Stimulated activated CD4-positive, alpha-beta T cell treated with anti-CD3 and anti-CD28 coated beads, Interleukin-2, amount 100 ng/mL, for 24 hours (primary cell): ENCODE results near the gene TSPAN2.
A peak's percentile ranks its signal among the peaks of the same experiment; 100 is the strongest.

Experiments
- DNase-seq, 2 donors: peaks; one replicate each; pipeline ENCODE4 v3.0.0-alpha.2; 2020

TSPAN2 gene

DNA sequence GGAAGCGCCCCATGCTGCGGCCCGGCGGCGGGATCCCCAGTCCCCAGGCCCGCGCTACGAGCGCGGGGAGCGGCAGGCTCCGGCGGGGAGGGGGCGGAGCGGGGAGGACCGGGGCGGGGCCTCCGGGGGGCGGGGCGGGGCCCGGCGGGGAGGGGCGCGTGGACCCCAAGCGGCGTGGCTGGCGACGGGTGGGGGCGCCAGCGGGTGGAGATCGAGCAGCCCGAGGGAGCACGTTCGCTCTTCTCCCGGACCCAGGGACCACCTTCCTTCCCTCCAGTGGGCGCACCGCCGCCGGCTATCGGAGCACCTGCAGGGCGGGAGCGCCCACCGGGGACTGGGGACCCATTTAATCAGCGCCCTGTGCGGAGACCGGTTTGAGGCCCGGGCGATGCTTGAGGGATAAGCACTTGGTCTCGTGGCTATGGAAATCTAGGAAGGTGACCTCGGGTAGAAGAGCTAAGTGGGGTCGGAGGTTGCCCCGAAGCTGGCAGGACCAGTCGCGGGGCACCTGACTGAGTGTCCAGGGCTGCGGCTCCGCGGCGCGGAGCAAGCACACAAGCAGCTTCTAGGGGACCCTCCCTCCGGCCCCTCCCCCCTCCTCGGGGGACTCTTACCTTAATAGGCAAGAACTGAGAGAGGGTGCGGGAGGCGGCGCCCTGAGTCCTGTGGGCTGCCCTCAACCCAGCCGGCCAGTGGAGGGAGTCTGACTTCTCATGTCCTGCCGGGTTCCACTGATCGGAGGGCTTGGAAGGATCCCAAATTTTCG is at the start of gene TSPAN2:
Gene TSPAN2, minus strand, starts transcription at position 84 of the 766 bp plus-strand sequence. Its CDS starts 71 bp downstream, at position 13.
- DNase-seq, result peak; percentile 50 to 53

- peak; percentile 67 to 72 for DNase-seq
Measured at GRCh38 chr1:115138973-115139372, 49.7 kb upstream of the TSPAN2 start.

DNA sequence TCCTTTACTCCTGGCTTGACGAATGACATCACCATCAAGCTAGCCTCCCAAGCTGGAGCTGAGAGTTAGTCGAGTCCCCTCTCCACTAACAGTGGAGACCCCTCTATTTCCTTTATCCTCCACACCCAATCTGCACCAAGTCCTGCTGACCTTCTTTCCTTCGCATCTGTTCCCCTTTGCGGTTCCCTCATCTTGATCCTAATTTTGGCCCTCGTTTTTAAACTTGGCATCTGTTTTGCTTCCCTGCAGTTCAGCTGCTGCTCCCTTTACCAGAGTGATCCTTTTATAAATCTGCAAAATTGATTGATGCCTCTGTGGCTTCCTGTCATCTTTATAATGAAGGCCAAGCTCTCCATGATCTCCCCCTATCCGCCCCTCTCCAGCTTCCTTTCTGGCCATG is 49.0 kb upstream of the TSPAN2 start:
- no peak for DNase-seq

GRCh38 chr1:115137191-115137590 is 47.9 kb upstream of the TSPAN2 start:
- no peak for DNase-seq

- no peak for DNase-seq
Measured at GRCh38 chr1:115136706-115137105, 47.4 kb upstream of the TSPAN2 start.

DNA sequence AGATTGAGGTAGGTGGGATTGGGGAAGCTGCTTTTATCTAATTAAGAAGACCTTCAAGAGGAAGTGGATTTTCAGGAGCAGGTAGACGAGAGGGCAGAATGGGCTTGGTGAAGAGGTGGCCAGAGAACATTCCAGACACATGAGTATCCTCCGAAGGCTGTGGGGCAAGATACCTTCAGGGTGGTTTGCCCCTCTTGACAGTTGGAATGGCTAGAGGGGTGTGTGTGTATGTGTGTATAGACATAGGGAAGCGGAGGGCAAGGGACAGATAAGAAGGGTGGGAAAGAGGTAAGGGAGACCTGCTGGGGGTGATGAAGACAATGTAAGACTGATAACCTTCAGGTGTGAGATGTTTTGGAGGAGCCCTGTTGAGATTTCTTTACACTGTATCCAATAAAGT is 46.8 kb upstream of the TSPAN2 start:
- DNase-seq, result no peak

GRCh38 chr1:115135681-115136080 is 46.4 kb upstream of the TSPAN2 start:
- no peak for DNase-seq

- no peak for DNase-seq
Measured at GRCh38 chr1:115134850-115135480, 45.7 kb upstream of the TSPAN2 start.

- no peak for DNase-seq
Measured at GRCh38 chr1:115134231-115134630, 44.9 kb upstream of the TSPAN2 start.

- DNase-seq, result no peak
Measured at GRCh38 chr1:115133440-115133839, 44.1 kb upstream of the TSPAN2 start.

GRCh38 chr1:115130786-115131185 is 41.5 kb upstream of the TSPAN2 start:
- no peak for DNase-seq

DNA sequence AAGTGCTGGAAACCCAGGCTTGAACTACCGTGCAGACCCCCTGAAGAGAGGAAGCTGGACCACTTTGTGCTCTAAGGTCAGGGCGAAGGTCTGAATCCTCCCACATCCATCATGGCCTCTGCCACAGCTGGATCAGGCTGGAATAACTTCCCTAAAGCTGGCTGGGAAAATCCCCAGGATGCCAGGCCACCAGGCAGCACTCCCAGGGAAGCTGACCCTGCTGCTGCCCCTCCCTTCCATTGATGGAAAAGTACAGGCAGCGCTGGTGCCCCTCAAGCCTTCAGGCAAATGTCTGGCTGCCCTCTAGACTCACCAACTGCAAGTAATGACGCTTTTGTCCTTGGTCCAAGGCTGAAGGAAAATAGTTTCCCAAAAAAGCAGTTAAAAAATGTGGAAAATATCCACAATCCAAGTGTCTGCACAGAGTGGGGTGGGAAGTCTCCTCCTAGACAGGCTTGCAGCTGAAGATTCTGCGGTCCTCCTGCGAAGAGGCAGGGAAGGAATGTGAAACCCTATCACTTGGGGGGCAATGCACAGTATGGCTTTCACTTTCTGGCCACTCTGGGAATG is 39.9 kb upstream of the TSPAN2 start:
- no peak for DNase-seq

DNA sequence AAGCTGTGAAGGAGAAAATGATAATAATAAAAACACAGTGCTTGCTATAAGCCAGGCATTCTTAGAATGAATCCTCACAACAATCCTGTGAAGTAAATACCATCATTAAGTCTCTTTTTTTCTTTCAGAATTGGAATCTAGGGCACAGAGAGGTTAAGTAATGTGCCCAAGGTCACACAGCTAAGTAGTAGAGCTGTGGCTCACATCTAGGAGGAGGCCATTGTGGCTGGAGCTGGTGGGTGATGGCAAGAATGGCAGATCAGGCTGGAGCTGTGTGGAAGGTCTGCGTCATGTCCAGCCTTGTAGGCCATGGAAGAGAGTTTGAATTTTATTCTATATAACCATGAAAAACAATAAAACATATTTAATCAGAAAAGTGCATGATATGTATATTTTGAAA is 38.2 kb upstream of the TSPAN2 start:
- DNase-seq, result no peak

GRCh38 chr1:115126516-115126915 is 37.2 kb upstream of the TSPAN2 start:
- no peak for DNase-seq

GRCh38 chr1:115123116-115123515 is 33.8 kb upstream of the TSPAN2 start:
- DNase-seq, result no peak

DNA sequence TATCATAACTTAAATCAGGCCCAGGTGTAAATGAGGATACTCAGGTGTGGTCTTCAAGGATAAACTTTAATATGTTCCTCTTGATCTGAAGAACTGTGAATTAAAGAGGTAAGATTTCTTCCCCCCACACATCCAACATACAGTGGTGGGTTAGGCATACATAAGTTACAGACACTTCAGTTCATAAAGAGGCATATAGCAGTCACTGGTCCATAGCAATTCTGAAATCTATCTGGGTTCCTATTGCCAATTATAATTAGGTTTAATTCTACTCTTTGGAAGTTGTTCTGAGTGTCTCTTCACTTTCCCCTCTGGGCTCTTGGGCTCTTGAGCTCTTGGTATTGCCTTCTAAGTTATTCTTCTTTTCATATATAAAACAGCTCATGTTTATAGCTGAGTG is 32.5 kb upstream of the TSPAN2 start:
- DNase-seq, result no peak

DNA sequence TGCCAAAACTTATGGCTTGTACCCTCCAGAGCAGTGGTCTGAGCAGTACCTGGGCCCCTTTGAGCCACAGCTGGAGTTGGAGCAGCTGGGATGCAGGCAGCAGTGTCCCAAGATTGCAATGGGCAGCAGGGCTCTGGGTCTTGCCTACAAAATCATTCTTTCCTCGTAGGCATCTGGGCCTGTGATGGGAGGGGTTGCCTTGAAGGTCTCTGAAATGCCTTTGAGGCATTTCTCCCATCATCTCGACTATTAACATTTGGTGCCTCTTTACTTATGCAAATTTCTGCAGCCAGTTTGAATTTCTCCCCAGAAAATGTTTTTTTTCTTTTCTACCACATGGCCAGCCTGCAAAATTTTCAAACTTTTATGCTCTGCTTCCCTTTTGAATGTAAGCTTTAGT is 31.0 kb upstream of the TSPAN2 start:
- no peak for DNase-seq

DNA sequence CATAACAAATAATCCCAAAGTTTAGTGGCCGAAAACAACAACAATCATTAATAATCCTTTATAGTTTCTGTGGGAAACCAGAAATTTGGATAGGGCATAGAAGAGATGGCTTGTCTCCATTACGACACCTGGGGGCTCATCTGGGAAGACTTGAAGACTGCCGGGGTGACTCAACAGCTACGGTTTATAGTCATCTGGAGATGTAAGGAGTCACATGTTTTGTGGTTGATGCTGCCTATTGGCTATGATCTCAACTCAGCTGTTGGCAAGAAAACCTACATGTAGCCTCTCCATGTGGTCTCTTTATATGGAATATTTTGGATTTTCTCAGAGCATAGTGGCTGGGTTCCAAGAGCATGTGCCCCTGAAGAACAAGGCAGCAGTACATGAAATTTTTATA is 29.3 kb upstream of the TSPAN2 start:
- no peak for DNase-seq

DNA sequence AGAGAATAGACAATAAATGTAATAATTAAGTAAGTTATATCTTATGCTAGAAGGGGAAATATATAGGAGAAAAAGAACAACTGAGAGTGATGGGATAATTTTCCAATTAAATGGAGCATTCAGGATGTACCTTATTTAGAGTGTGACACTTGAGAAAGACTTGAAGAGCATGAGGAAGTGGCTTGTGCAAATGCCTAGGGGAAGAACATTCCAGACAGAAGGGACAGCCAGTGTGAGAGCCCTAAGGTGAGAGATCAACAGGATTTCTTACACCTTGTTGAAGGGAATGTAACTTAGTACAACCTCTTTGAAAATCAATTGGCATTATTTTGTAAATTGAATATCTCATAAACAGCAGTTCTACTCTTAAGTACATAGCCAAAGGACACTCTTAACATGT is 28.8 kb upstream of the TSPAN2 start:
- no peak for DNase-seq

DNA sequence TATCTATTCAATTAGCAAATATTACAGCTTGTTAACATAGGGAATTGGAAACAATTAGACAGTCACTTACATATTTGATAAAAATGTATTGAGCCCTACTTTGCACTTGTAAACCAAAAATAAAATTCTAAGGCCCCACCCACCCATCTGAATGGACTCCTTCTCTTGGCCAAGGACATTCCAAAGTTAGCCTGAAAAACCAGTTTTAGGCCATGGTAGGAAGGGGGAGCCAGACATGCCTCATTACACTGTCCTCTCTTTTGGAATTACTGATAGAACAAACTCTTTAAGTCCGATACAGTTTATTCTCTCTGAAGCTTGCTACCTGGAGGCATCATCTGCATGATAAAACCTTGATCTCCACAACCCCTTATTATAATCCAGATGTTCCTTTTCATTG is 28.0 kb upstream of the TSPAN2 start:
- DNase-seq, result no peak

DNA sequence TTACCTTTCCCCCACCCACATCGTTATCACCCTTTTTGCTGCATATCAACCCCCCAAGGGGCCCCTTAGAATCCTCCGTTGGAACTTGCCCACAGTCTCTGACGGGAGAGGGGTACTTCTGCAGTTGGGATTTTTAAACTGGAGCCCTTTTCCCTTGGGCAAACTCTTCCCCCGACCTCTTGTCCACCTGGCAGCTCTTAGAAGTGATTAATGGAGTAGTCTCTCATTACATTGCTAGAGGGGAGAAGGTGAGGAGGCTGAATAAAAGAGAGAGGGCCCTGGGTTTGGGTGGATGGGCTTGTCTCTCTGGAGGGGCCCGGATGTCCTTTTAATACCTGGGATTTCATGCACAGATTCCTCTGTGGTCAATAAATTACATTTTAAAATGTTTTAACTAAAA is 27.2 kb upstream of the TSPAN2 start:
- no peak for DNase-seq

DNA sequence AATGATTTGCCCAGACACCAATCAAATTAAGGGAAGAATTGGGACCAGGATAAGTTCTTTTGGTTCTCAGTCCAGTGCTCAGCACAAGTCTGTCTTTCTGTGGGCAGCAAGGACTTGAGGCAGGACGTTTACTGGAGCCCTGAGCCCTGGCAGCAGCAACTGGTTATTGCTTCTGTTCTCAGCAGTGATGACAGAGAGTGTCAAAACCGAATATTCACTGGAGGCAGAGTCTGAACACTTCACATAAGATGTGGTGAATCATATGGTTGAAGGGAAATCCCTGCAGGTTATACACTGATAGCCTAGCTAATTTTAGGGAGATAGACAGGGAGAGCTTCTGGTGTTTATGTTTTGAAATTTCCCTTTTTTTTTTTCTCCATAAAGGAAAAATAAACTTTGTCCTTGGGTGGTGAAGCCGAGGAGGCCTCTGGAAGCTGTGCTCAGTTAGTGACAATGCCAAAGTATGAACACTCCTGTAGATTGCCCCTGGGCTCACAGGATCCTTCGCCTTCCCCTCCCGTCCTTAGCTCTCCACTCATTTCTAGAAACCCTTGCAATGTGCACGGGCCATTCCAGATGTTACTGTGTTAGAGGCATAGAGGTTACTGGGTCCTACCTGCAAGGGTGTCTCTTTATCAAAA is 26.3 kb upstream of the TSPAN2 start:
- no peak for DNase-seq

GRCh38 chr1:115114308-115114707 is 25.0 kb upstream of the TSPAN2 start:
- DNase-seq, result no peak

- no peak for DNase-seq
Measured at GRCh38 chr1:115113766-115114165, 24.5 kb upstream of the TSPAN2 start.
